HG03159 (cell line): ENCODE data around the gene ECM2.

Experiments
- ATAC-seq: cut with Tn5 transposase; IDR thresholded peaks from one replicate; pipeline ENCODE4 v1.9.1; 2021; ENCODE audit warnings: mild to moderate bottlenecking, moderate library complexity; ENCODE audit not compliant: unreplicated experiment

Gene ECM2

GRCh38 chr9:92501671-92502393, 34.0 kb downstream of the ECM2 start:
- ATAC-seq = no peak

GRCh38 chr9:92500725-92501124, 35.1 kb downstream of the ECM2 start:
- no peak for ATAC-seq

GRCh38 chr9:92499701-92500100, 36.1 kb downstream of the ECM2 start:
- ATAC-seq = no peak

GRCh38 chr9:92496396-92497176, 39.2 kb downstream of the ECM2 start:
- no peak for ATAC-seq

DNA sequence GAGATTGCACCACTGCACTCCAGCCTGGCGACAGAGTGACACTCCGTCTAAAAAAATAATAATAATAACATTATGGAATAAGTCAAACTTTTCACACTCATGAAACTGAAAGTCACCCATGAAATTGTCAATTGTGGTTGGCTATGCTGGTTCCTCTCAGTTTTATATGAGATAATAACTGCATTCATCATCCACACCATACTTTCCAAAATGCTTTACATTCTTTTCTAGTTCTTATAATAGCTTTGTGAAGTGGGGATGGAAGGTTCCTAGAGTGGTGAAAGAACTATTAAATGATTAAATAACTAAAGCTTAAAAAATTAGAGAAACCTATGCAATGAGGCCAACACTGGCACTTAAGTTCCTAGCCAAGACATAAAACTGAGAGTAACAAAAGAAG, 40.9 kb downstream of the ECM2 start:
- ATAC-seq = no peak

GRCh38 chr9:92493749-92494387, 41.9 kb downstream of the ECM2 start:
- ATAC-seq = no peak

GRCh38 chr9:92492781-92493401, 42.9 kb downstream of the ECM2 start:
- no peak for ATAC-seq

DNA sequence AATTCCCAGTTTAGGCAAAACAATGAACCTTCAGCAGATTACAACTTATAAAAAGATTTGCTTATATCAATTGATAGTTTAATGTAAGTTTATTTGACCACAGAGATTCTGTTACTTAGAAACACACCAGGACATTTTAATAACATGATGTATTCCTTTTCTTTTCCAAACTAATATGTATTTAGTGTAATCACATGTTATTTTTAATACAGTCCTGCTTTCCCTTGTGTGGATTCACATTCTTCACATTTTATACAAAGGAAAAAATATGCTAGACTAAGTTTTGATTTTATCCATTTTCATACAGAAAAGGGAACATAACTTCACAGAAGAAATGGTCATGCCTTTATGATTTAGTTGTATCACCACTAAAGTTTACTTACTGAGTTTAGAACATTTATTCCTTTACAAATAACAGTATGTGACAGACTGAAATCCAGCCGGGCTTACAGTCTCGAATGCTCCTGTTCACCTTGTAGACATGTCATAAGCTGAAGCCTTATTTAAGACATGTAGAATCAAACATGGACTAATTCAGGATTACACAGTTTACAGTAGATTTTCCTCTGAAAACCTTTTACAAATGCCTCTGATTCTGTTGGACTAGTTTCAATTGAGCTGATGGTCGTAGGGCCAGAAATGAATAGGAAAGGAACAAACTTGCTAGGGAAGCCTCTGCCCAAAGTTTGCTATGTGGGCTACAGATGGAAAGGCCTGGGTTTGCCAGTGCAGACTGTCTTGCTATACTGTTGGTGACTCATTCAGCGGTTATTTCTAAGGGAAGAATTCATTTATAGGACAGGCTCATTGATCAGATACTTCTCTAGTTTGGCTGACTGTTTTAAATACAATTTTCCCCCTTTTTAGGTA, 46.9 kb downstream of the ECM2 start:
- ATAC-seq = no peak

GRCh38 chr9:92486371-92486770, 49.4 kb downstream of the ECM2 start:
- ATAC-seq = no peak

DNA sequence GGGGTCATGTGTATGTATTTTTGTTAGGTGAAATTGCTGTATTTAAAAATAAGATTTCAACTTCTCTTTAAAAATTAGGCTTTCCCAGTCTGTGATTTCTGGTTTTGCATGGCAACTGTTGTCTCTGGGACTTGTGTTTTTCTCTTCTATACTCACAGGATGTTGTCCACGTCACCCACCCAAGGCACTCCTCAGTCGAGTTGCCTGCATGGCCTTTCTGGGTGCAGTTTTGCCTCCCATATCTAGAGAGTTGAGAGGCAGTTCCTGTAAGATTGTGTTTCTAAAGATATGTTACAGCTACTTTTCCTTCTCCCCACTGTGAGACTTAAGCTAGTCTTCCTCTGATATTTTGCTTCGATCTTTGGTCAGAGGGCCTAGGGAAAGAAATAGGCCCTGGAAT, 51.2 kb downstream of the ECM2 start:
- ATAC-seq = no peak

DNA sequence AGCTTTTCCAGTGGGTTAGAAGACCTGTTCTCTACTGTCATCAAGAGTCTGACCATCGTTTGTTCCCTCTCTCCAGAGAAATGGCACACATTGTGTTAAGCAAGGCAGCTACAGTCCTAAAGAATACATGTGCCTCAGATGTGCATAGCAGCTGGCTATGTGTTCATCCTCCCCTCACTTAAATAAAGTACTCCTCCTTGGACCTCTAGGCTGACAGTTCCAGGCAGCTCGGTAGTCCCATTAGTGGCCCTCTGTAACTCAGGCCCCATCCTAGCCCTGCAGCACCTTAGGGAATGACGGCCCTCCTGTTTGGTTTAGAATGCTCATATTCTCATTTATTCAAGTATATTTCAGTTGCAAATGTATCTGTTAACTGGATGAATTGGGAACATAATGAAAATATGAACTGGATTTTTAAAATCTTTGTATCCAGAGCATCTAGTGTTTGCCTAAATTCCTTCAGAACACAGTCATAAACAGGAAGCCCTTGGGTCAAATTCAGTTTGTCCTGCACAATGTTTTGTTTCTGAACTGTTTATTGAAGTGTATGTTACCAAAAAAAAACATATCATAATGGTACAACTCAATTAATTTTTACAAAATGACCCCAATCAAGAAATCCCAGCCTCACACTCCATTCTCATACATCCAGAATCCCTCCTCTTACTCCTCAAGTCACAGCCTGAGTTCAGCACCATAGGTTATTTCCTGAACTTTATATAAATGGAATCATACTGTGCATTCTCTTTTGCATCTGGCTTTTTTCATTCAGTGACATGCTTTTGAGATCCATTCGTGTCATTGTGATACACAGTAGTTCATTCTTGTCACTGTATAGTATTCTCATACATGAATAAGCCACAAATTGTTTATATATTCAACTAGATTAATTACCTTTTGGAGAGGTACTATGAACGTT, 51.9 kb downstream of the ECM2 start:
- no peak for ATAC-seq

- ATAC-seq = no peak
Observed at GRCh38 chr9:92482805-92483204, 53.0 kb downstream of the ECM2 start.

DNA sequence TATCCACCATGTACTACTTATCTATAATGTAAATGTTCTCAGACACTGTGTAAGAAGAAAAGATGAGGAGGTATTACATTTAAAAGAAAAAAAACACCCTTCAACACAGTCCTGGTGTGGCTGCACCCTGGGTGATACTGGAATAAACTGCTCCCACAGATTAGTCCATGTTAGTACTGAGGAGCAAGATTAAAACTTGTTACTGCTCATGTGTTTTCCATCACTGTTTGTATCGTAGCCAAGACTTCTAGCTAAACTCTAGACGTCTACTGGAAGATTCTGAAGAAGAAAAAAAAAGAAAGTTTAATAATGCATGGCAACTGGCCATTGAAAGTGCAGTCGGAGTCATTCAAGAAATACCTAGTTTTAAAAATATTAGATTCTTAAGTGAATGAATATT, 53.5 kb downstream of the ECM2 start, which contains the start of gene ASPN:
TSS of gene ASPN (minus strand) at position 178 of the 400 bp plus-strand sequence.
- no peak for ATAC-seq

- ATAC-seq = peak; percentile 52
Observed at GRCh38 chr9:92480986-92481633, 54.7 kb downstream of the ECM2 start.

- no peak for ATAC-seq
Observed at GRCh38 chr9:92480291-92480771, 55.5 kb downstream of the ECM2 start.

DNA sequence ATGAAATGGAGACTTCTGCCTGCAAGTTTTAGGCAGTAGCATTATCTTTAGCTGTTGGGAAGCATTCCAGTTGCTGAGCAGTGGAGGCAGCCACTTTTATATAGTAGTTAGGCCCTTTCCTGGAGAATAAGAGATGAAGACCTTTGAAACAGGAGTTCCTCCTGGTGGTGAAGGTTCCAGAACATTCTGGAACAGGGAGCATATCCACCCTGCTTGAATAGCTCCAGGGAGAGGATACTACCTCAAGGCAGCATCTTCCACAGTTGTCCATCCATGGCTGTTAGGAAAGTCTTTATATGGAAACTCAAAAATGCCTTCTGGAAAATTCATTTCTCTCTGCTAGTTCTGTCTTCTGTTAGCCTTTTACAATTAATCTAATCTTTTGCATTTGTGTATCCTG, 56.4 kb downstream of the ECM2 start:
- no peak for ATAC-seq

DNA sequence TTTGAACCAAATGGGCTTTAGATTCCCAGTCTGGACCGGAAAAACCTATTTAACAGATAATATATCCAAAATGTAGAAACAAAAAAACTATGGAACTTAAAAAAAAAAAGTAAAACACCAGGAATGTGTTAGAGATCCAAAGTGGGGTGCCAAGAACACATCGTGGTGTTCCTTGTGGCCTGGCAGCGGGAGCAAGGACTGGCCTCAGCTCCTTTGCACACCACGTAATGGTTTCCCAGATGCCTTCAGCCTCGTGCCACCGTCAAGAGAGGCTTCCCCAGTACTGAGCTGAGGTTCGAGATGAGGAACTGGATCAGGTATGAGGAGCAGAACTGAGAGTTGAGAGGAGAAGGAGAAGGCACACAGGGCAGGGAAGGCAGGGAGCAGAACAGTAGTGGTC, 57.0 kb downstream of the ECM2 start:
- ATAC-seq = no peak

DNA sequence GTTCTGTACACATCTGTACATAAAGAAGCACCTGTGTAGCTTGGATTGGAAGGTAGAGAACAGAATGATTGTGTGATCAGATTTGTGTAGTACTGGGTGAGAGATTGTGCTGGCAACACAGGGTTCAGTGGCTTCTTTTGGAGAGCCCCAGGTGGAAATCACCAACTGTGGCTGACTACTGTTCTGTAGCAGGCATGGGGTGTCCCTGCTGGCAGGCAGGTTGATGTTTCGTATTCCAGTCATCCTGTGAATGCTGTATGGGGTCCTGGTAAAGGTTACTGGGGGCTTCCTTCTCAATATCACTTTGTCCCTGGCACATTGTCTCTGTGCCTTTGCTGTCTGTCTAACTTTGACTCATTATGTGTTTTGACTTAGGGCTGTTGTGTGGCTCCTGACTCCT, 58.8 kb downstream of the ECM2 start:
- no peak for ATAC-seq

- ATAC-seq = no peak
Observed at GRCh38 chr9:92474587-92474986, 61.2 kb downstream of the ECM2 start.
